GM12875 (cell line): ENCODE results near the gene VIPR2.

Experiments used
- H3K4me3 ChIP-seq: one replicate; pipeline ENCODE4 v1.5.1; 2011; ENCODE audit warnings: low read depth, low read length, control low read depth
- CTCF ChIP-seq: IDR thresholded peaks from 2 replicates; pipeline ENCODE4 v1.5.1; 2011; ENCODE audit warnings: low read depth, mild to moderate bottlenecking, control low read depth, inconsistent platforms, low read length, moderate library complexity, borderline replicate concordance; ENCODE audit not compliant: insufficient read depth

Gene VIPR2

DNA sequence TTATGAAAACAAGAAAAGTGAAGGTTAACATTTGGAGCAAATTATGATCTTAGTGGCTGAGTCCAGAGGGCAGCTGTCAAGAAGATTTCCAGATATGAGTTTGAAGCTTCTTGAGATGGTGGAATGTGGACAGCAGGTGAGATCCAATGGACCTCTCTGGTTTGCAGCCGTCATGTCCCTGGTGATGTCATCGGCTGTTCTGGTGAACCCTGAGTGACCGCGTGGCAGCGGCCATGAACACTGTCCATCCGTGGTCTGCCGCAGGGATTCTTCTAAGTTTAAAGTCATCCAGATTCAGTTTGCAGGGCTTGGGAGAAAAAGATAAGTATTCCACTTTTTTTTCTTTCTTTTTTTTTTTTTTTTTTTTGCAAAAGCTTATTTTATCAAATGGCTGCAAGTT lies 15.8 kb upstream of the VIPR2 start:
- H3K4me3 ChIP-seq = no peak overlapping the region
- no peak for TF ChIP-seq CTCF

DNA sequence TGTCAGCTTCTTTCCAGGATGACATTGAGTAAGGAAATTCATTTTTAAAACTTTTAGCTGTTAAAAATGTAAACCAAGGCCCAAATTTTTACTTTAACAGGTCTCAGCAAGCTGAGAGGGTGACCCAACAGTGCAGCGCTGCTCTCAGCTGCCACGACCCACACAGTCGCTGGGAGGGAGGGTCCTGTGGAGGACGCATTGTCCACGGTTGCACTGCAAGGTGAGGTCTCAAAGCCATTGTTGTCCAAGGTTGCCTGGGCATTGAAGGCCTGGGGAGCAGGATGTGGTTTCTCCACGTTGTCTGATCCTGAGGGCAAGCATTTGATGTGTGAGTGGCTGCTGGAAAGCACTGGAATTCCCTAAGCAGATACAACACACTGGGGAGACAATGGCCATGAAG lies 15.1 kb upstream of the VIPR2 start:
- TF ChIP-seq CTCF = no peak
- H3K4me3 ChIP-seq = no peak overlapping the region

DNA sequence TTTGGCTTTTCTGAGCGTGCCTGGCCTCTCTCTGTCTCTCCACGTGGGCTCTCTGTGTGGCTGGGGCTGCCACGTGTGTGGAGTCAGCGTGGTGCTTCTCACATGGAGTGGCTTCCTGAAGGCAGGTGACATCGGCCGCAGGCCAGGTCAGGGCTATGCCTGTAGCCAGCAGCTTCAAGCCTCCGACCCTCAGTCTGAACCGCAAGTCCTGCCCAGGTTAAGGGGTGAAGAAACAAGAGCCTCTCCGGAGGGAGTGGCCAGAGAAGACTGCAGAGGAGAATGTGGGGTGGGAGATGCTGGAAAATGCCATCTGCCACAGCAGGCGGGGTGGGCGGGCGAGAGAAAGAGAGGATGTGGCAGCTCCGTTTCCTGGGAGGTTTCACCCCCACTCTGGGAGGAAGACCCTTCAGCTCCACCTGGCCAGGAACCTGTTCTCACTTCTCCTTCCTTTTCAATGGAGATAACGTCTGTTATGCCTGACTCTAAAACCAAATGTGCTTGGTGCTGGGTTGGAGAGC lies 14.3 kb upstream of the VIPR2 start:
- no peak overlapping the region for H3K4me3 ChIP-seq
- TF ChIP-seq CTCF = no peak

GRCh38 chr7:159158125-159158887 lies 13.6 kb upstream of the VIPR2 start:
- H3K4me3 ChIP-seq = no peak overlapping the region
- TF ChIP-seq CTCF = no peak

DNA sequence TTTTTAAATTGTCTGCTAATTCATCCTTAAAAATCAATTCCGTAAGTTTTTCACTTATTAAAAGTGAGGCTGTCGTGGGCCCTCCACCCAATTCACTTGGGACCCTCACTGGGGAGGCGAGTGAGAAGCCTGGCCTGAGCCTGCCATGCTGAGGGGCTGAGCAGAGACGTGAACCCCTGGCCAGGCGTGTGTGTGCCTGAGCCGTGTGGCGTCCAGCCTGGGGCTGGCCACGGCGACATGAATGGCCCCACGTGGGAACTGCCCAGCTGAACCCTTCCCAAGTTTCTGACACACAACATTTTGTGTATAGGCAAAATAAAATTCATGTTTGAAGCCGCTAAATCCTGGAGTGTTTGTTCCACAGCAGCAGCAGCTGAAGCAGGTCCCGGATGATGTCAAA lies 13.0 kb upstream of the VIPR2 start:
- H3K4me3 ChIP-seq = no peak overlapping the region
- no peak for TF ChIP-seq CTCF

GRCh38 chr7:159156436-159157245 lies 12.0 kb upstream of the VIPR2 start:
- TF ChIP-seq CTCF = no peak
- no peak overlapping the region for H3K4me3 ChIP-seq

- no peak overlapping the region for H3K4me3 ChIP-seq
- TF ChIP-seq CTCF = no peak
These were observed 10.7 kb upstream of the VIPR2 start for GRCh38 chr7:159155410-159155809.
